GM19397 (cell line): Measurements from ENCODE around the gene EEPD1.

Experiments used
- ATAC-seq: cut with Tn5 transposase; IDR thresholded peaks from one replicate; pipeline ENCODE4 v1.9.1; 2021; ENCODE audit warnings: mild to moderate bottlenecking, moderate library complexity; ENCODE audit not compliant: unreplicated experiment

Gene EEPD1

DNA sequence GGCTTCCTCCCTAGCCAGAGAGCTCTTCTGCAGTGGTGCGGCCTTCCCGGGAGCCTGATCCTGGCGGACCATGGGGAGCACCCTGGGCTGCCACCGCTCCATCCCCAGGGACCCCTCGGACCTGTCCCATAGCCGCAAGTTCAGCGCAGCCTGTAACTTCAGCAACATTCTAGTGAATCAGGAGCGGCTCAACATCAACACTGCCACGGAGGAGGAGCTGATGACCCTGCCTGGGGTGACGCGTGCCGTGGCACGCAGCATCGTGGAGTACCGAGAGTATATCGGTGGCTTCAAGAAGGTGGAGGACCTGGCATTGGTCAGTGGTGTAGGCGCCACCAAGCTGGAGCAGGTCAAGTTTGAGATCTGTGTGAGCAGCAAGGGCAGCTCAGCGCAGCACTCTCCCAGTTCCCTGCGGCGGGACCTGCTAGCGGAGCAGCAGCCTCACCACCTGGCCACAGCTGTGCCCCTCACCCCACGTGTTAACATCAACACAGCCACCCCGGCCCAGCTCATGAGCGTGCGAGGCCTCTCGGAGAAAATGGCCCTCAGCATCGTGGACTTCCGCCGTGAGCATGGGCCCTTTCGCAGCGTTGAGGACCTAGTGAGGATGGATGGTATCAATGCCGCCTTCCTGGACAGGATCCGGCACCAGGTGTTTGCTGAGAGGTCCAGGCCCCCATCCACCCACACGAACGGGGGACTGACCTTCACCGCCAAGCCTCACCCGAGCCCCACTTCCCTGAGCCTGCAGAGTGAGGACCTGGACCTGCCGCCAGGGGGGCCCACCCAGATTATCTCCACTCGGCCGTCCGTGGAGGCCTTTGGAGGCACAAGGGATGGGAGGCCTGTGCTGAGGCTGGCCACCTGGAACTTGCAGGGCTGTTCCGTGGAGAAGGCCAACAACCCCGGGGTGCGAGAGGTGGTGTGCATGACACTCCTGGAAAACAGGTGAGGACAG is 1.5 kb downstream of the EEPD1 start:
- ATAC-seq, result no peak

GRCh38 chr7:36155811-36156361 is 2.8 kb downstream of the EEPD1 start:
- ATAC-seq, result no peak

- ATAC-seq, result no peak
These were observed 4.7 kb downstream of the EEPD1 start for GRCh38 chr7:36157527-36158320.

DNA sequence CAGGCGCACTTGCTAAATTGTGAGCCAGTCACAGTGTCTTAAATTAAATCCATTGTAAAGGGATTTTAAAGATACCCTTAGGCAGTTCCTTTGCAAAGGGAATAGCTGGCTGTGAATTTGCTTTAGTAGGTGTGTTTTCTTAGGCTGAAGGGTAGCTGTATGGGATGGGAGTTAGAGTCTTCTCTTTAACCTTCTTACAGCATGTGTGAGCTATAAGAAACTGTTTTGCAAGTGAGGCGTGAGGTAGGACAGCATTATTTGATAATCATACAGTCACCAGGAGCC is 5.2 kb downstream of the EEPD1 start:
- ATAC-seq, result no peak

GRCh38 chr7:36159618-36160017 is 6.6 kb downstream of the EEPD1 start:
- no peak for ATAC-seq

GRCh38 chr7:36160313-36160712 is 7.3 kb downstream of the EEPD1 start:
- no peak for ATAC-seq

GRCh38 chr7:36161996-36162395 is 8.9 kb downstream of the EEPD1 start:
- no peak for ATAC-seq

GRCh38 chr7:36165059-36165458 is 12.0 kb downstream of the EEPD1 start:
- no peak for ATAC-seq

GRCh38 chr7:36165802-36166201 is 12.7 kb downstream of the EEPD1 start:
- ATAC-seq, result no peak

GRCh38 chr7:36167403-36168050 is 14.5 kb downstream of the EEPD1 start:
- no peak for ATAC-seq

DNA sequence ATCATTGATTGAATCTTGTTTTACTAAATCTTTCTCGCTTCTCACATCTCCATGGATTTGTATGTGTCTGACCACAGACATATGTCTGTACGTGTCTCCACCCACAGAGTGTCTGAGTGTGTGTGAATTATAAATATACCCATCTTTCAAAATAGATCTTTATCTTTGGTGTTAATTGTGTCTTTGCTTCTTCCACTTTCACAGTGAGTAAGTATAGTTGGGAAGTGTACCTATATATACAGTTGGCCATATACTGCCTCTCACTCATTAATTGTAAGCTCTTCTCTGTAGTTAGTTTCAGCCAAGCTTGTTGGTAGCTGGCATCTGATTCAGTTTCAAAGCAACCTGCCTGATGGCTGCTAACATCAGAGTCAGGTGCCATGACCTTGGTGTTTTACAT is 18.4 kb downstream of the EEPD1 start:
- ATAC-seq, result no peak

- ATAC-seq, result no peak
These were observed 22.8 kb downstream of the EEPD1 start for GRCh38 chr7:36175886-36176285.

DNA sequence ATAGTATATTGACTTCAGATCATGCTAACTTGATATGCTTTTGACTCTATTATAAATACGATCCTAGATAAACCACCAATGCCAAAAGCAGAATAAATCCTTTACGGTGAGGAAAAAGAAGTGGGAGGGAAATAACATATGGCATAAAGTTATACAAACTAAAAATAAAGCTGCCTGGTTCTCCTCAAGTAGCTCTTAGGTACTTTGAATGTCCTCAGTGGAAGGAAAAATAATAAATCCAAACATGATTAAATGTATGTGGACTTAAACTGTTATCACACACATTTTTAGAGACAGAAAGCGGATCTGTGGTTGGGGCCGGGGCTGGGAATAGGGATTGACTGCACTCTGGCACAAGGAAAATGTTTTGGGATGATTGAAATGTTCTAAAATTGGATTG is 23.6 kb downstream of the EEPD1 start:
- ATAC-seq, result no peak

DNA sequence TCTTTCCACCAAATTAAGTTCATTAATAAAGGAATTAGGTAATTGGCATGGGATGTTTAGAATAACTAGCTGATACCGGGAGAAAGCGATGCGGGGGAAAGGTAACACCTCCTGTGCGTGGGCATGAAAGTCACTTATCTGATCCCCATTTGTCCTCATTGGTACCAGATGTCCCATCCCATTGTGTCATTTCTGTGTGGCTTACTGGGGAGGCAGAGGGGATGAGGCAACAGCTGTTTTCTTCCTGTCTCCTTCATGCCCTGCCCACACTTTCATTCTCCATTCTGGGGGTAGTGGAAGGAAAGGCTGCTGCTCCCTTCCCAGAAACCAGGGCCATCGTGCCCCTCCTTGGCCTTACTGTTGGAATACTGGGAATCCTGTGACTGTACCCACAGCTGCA is 27.1 kb downstream of the EEPD1 start:
- no peak for ATAC-seq

DNA sequence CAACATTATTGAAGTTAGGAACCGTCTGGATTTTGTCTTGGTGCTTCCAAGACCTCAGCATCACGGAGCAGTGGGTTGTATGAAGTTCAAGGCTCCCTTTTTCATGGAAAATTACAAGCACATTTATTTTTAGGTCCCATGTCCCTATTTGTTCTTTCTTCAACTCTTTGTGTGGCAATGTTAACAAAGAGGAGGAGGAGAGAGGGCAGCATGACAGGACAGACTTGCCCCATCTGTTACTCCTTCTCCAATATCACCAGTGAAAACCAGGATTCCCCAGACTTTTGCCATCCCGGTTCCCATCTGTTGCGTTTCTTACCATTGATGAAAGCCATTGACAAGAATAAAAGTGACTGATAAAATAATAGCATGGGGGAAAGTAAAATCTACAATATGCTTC is 28.6 kb downstream of the EEPD1 start:
- no peak for ATAC-seq

DNA sequence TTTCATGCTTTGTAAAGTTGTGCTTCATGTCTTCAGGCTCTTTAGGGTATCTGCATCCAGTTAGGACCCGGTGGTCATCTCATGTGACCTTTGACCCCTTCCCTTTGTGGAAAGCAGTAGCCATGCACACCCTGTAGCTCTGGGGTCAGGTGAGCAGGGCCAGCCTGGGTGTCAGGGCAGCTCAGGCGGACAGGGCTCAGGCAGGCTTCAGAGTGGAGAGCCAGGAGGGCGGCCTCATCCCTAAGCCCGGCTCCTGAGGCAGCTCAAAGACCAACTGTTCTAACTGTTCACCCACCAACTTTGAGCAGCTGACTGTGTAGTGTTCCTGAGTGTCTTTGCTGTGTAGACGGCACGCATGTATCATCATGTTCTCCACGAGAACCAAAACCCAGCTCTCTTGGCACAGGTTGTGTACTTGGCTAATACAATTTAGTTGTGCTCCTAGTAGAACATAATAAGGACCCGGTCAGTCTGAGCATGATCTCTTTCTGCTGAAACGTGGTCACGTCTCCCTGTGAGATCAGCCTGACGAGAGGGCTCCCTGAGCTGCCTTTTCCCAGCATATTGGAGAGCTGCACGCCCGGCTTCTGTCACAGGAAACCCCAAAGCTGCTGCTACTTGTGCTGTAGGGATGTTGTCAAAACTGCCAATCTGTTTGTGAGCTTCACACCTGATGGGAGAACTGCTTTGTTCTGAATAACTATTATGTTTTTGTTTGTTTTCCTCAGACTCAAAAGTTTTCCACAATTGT is 30.0 kb downstream of the EEPD1 start:
- no peak for ATAC-seq

DNA sequence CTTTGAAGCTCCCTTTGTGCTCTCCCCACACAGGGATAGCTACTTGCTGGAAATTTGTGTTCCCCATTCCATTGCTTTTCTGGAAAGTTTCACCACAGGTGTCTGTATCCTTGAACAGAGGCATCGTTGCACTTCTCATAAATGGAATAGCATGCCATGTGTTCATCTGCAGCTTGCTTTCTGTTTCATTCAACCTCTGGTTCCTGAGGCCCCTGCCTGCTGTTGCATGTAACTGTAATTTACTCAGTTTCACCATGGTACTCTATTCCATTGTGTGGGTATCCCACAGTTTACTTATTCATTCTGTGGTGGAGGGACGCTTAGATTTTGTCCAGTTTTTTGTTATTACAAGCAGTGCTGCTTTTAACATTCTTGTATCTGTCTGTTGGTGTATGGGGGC is 32.0 kb downstream of the EEPD1 start:
- ATAC-seq, result no peak

DNA sequence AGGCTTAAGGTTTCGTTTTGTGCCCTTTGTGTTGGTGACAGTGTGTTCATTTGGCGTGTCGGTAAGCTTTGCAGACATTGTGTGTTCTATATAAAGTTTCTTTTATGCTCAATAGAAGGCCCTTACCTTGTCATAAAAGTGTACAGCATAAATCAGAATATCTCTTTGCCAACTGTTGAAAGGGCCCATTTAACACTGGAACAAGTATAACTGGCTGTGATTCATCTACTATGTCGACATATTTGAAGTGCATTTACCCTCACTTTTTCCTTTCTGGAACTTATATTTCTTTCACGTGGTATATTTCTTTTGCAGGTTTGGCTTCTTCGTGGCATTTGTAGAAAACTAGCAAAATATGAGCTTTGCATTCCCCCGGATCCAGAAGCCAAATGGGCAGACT is 32.7 kb downstream of the EEPD1 start:
- no peak for ATAC-seq

DNA sequence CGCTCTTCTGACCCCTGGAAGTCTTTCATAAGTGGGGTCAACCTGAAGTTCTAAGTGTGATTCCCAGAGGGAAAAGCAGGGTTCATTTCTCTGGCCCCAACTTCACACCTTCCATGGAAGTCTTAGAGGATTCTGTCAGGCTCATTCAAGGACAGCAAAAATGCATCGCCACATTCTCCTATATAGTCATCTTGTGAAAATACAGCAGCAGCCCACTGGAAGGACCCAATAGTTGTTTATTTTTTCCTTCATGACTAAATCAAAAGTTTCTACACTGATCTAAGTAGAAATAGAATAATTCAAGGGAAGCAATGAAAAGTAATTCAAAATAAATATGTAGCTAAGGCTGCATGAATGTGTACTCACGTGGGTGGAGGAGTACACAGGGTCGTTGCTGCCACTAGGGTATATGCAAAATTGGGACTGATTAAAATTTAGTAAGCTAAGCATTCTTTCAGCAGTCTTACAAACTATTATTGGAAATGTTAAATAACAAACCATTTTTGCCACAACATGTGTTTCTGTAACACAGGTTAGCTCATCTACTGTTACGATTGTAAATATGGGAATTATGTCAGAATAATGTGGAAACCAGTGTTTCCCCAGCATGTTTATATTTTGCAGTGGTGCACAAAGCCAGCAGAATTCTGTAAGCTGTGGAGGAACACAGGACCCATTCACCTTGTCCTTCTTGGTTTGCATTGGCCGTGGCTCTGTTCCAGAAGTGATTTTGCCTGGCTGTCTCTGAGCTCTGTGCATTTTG is 33.5 kb downstream of the EEPD1 start:
- ATAC-seq, result no peak

DNA sequence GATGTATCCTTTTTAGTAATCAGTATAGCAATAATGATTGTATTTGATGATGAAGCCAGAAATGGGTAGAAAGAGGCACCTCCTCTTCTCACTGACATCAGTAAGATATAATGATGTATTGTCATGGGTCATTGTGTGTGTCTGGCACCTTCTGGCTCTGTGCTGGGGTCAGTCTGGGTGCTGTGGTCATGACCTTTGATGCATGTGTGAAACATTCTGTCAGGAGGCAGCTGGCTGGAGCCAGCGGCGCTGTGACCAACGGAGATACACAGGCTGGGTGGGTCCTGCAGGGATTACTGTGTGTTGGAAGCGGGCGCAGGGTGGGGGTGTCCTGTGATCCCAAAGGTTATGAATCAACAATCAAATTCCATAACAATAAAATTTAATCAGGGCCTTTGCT is 35.2 kb downstream of the EEPD1 start:
- no peak for ATAC-seq
